ENCODE results near the gene LRCH2.

Gene LRCH2

GRCh38 chrX:115192244-115192700, 41.6 kb downstream of the LRCH2 start:
- DNase-seq: no peak

GRCh38 chrX:115191490-115192243, 42.2 kb downstream of the LRCH2 start:
- no peak for DNase-seq

- DNase-seq: no peak
These were observed 43.0 kb downstream of the LRCH2 start for GRCh38 chrX:115190636-115191489.

GRCh38 chrX:115189646-115190635, 44.0 kb downstream of the LRCH2 start:
- no peak for DNase-seq

- DNase-seq: no peak
These were observed 44.8 kb downstream of the LRCH2 start, which contains the start of gene RBMXL3 for GRCh38 chrX:115189110-115189509. RBMXL3 (plus strand) TSS chrX:115189410; CDS start chrX:115189442, 32 bp downstream.

GRCh38 chrX:115183980-115184379, 49.9 kb downstream of the LRCH2 start:
- no peak for DNase-seq

GRCh38 chrX:115178473-115178872, 55.4 kb downstream of the LRCH2 start:
- DNase-seq: no peak

GRCh38 chrX:115177932-115178331, 56.0 kb downstream of the LRCH2 start:
- no peak for DNase-seq

- DNase-seq: no peak
These were observed 59.3 kb downstream of the LRCH2 start for GRCh38 chrX:115174548-115174947.

- no peak for DNase-seq
These were observed 60.7 kb downstream of the LRCH2 start for GRCh38 chrX:115173181-115173580.

GRCh38 chrX:115147220-115147619, 86.7 kb downstream of the LRCH2 start:
- no peak for DNase-seq

GRCh38 chrX:115142057-115142456, 91.8 kb downstream of the LRCH2 start:
- no peak for DNase-seq

GRCh38 chrX:115138040-115138439, 95.9 kb downstream of the LRCH2 start:
- no peak for DNase-seq

- no peak for DNase-seq
These were observed 99.5 kb downstream of the LRCH2 start for GRCh38 chrX:115134382-115134781.

GRCh38 chrX:115112411-115112810, 121.5 kb downstream of the LRCH2 start:
- no peak for DNase-seq

GRCh38 chrX:115098897-115099296, 135.0 kb downstream of the LRCH2 start:
- no peak for DNase-seq

- no peak for DNase-seq
These were observed 140.7 kb downstream of the LRCH2 start for GRCh38 chrX:115093191-115093590.

GRCh38 chrX:115089419-115089818, 144.5 kb downstream of the LRCH2 start:
- no peak for DNase-seq

GRCh38 chrX:115068896-115069295, 165.0 kb downstream of the LRCH2 start:
- DNase-seq: no peak

GRCh38 chrX:115067812-115068211, 166.1 kb downstream of the LRCH2 start:
- DNase-seq: no peak

- no peak for DNase-seq
These were observed 168.6 kb downstream of the LRCH2 start for GRCh38 chrX:115065304-115065703.

Data from activated naive CD4-positive, alpha-beta T cell treated with anti-CD3 and anti-CD28 coated beads, Interleukin-2, amount 50 U/mL, for 16 hours (primary cell).